ENCODE data around the gene FZD10. TPM values are rescaled to one million over a fixed set of nuclear protein-coding genes. Genes with fewer than 3 reads are reported as not detected.

FZD10 gene
- total RNA-seq, 1 experiment from 2014 or later: not detected

GRCh38 chr12:130162745-130163460 is 639 bp downstream of the FZD10 start:
- DNase-seq (ENCODE audit: low read depth, low spot score): no peak
- in situ Hi-C loops (cut with HindIII; ENCODE audit: low pct_unique_long_range_greater_than_20kb, low sequenced_read_pairs): no loop called here

- no peak for DNase-seq (ENCODE audit: low read depth, low spot score)
- in situ Hi-C loops (cut with HindIII; ENCODE audit: low pct_unique_long_range_greater_than_20kb, low sequenced_read_pairs): no loop called here
Measured at GRCh38 chr12:130163461-130164215, 1.4 kb downstream of the FZD10 start.

GRCh38 chr12:130164216-130164542 is 1.9 kb downstream of the FZD10 start:
- no peak for DNase-seq (ENCODE audit: low read depth, low spot score)
- in situ Hi-C loops (cut with HindIII; ENCODE audit: low pct_unique_long_range_greater_than_20kb, low sequenced_read_pairs): no loop called here

- in situ Hi-C loops (cut with HindIII; ENCODE audit: low pct_unique_long_range_greater_than_20kb, low sequenced_read_pairs): no loop called here
- DNase-seq (ENCODE audit: low read depth, low spot score): no peak
Measured at GRCh38 chr12:130164936-130165335, 2.7 kb downstream of the FZD10 start.

- DNase-seq (ENCODE audit: low read depth, low spot score): no peak
- in situ Hi-C loops (cut with HindIII; ENCODE audit: low pct_unique_long_range_greater_than_20kb, low sequenced_read_pairs): no loop called here
Measured at GRCh38 chr12:130166306-130166705, 4.0 kb downstream of the FZD10 start.

- DNase-seq (ENCODE audit: low read depth, low spot score): no peak
- in situ Hi-C loops (cut with HindIII; ENCODE audit: low pct_unique_long_range_greater_than_20kb, low sequenced_read_pairs): no loop called here
Measured at GRCh38 chr12:130167537-130167936, 5.3 kb downstream of the FZD10 start.

GRCh38 chr12:130169256-130169655 is 7.0 kb downstream of the FZD10 start:
- in situ Hi-C loops (cut with HindIII; ENCODE audit: low pct_unique_long_range_greater_than_20kb, low sequenced_read_pairs): no loop called here
- DNase-seq (ENCODE audit: low read depth, low spot score): no peak

GRCh38 chr12:130169924-130170323 is 7.7 kb downstream of the FZD10 start:
- no peak for DNase-seq (ENCODE audit: low read depth, low spot score)

GRCh38 chr12:130170611-130171010 is 8.3 kb downstream of the FZD10 start:
- in situ Hi-C loops (cut with HindIII; ENCODE audit: low pct_unique_long_range_greater_than_20kb, low sequenced_read_pairs): no loop called here
- DNase-seq (ENCODE audit: low read depth, low spot score): no peak

More at GRCh38 chr12:130169924-130170323, 7.7 kb downstream of the FZD10 start:
- in situ Hi-C loops (cut with HindIII; ENCODE audit: low pct_unique_long_range_greater_than_20kb, low sequenced_read_pairs): no loop called here

GRCh38 chr12:130177635-130178242 is 15.5 kb downstream of the FZD10 start:
- DNase-seq (ENCODE audit: low read depth, low spot score): no peak
- in situ Hi-C loops (cut with HindIII; ENCODE audit: low pct_unique_long_range_greater_than_20kb, low sequenced_read_pairs): no loop called here

GRCh38 chr12:130178282-130178681 is 16.0 kb downstream of the FZD10 start:
- DNase-seq (ENCODE audit: low read depth, low spot score): no peak
- in situ Hi-C loops (cut with HindIII; ENCODE audit: low pct_unique_long_range_greater_than_20kb, low sequenced_read_pairs): no loop called here

- in situ Hi-C loops (cut with HindIII; ENCODE audit: low pct_unique_long_range_greater_than_20kb, low sequenced_read_pairs): no loop called here
- no peak for DNase-seq (ENCODE audit: low read depth, low spot score)
Measured at GRCh38 chr12:130179191-130179590, 16.9 kb downstream of the FZD10 start.

GRCh38 chr12:130179621-130180020 is 17.4 kb downstream of the FZD10 start:
- in situ Hi-C loops (cut with HindIII; ENCODE audit: low pct_unique_long_range_greater_than_20kb, low sequenced_read_pairs): no loop called here
- no peak for DNase-seq (ENCODE audit: low read depth, low spot score)

- in situ Hi-C loops (cut with HindIII; ENCODE audit: low pct_unique_long_range_greater_than_20kb, low sequenced_read_pairs): no loop called here
Measured at GRCh38 chr12:130181211-130181610, 18.9 kb downstream of the FZD10 start.

GRCh38 chr12:130183585-130184370 is 21.5 kb downstream of the FZD10 start:
- in situ Hi-C loops (cut with HindIII; ENCODE audit: low pct_unique_long_range_greater_than_20kb, low sequenced_read_pairs): no loop called here

More at GRCh38 chr12:130181211-130181610, 18.9 kb downstream of the FZD10 start:
- no peak for DNase-seq (ENCODE audit: low read depth, low spot score)

GRCh38 chr12:130184404-130185090 is 22.3 kb downstream of the FZD10 start:
- no peak for DNase-seq (ENCODE audit: low read depth, low spot score)
- in situ Hi-C loops (cut with HindIII; ENCODE audit: low pct_unique_long_range_greater_than_20kb, low sequenced_read_pairs): no loop called here

More at GRCh38 chr12:130183585-130184370, 21.5 kb downstream of the FZD10 start:
- no peak for DNase-seq (ENCODE audit: low read depth, low spot score)

All from SK-MEL-5 (cell line).